ENCODE results near the gene MON1A. TPM values are rescaled to one million over a fixed set of nuclear protein-coding genes. Genes with fewer than 3 reads are reported as not detected.

The MON1A gene
- 10.6 and 12.5 TPM in 2 replicates for total RNA-seq

GRCh38 chr3:49929291-49930167 is at the start of gene MON1A:
MON1A (minus strand) TSS chr3:49929811; CDS start chr3:49913346, 16,465 bp downstream.

GRCh38 chr3:49939858-49940666 is 10.5 kb upstream of the MON1A start, which contains the start of gene RBM6:
RBM6 (plus strand) TSS chr3:49940150; CDS start chr3:49962642, 22,492 bp downstream.

GRCh38 chr3:49903451-49904424 is 25.9 kb downstream of the MON1A start, which contains the start of gene MST1R:
MST1R (minus strand) TSS chr3:49903873; CDS start chr3:49903609, 264 bp downstream.

DNA sequence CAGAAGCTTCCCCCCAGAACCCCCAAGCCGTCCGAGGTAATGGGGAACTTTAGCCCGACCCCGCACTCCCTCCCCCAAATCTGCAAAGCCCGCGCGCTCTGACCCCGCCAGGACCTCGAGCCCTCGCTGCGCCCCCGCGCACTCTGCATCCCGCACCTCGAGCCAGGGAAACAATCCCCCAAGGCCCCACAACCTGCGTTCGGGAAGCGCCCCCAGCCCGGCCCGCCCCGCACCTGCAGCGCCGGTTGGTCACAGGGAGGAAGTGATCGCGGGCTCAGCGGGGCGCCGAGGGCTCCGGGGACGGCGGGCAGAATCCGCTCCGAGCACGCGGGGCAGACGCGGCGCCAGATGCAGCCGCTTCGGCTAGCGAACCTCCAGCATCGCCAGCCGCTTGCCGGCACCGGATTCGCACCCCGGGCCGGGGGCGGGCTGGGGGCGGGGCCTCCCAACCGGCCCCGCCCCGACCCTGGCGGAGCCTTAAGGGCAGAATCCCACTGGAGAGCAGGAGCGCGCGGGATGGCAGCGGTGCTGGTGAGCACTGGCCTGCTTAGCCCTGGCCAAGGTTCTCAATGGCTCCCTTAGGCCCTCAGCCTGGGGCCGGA is 60.0 kb downstream of the MON1A start, which contains the start of gene CAMKV:
CAMKV (minus strand) TSS at position 382 of the 602 bp plus-strand sequence. CDS start 7,518 bp downstream, outside the sequence.

Other genes with a start within 250 kb of the MON1A start
- 1.7 and 3.9 TPM in 2 replicates for gene MST1, start 240.3 kb downstream of the MON1A start, total RNA-seq
- 17.5 and 30.5 TPM in 2 replicates for gene RNF123, start 240.3 kb downstream of the MON1A start, total RNA-seq
- not detected in 2 replicates for gene AMIGO3, start 210.1 kb downstream of the MON1A start, total RNA-seq
- 36.7 and 47.6 TPM in 2 replicates for gene GMPPB, start 205.9 kb downstream of the MON1A start, total RNA-seq
- 40.9 and 43.5 TPM in 2 replicates for gene IP6K1, start 143.3 kb downstream of the MON1A start, total RNA-seq
- gene CDHR4, start 129.9 kb downstream of the MON1A start, total RNA-seq: not detected in 2 replicates
- gene INKA1, start 126.5 kb downstream of the MON1A start, total RNA-seq: 18.9 and 23.4 TPM in 2 replicates
- 14.2 and 41.4 TPM in 2 replicates for gene UBA7, start 115.9 kb downstream of the MON1A start, total RNA-seq
- gene TRAIP, start 73.2 kb downstream of the MON1A start, total RNA-seq: 2.1 and 4.3 TPM in 2 replicates
- gene CAMKV, start 59.9 kb downstream of the MON1A start, total RNA-seq: 0.18 TPM in 1 of 2 replicates, not detected in the other
- 0.28 and 0.54 TPM in 2 replicates for gene MST1R, start 25.9 kb downstream of the MON1A start, total RNA-seq
- 36.3 and 55.8 TPM in 2 replicates for gene RBM6, start 10.3 kb upstream of the MON1A start, total RNA-seq
- gene RBM5, start 159.1 kb upstream of the MON1A start, total RNA-seq: 140 and 252 TPM in 2 replicates
- 93.7 and 138 TPM in 2 replicates for gene SEMA3F, start 225.5 kb upstream of the MON1A start, total RNA-seq